Thymus (tissue), 11 donors: Measurements from ENCODE around the gene DCHS1. TPM values are rescaled to one million over a fixed set of nuclear protein-coding genes. Genes with fewer than 3 reads are reported as not detected.

Experiments used
- DNase-seq, 9 donors: peaks; one replicate each; pipeline ENCODE4 v3.0.0-alpha.2; 2013; ENCODE audit warnings: low spot score in 9 of 9, low read depth in 6 of 9, missing footprints in 1 of 9
- H3K27ac ChIP-seq, 2 donors: one replicate each; pipeline ENCODE4 v1.5.1; 2013; ENCODE audit warnings: control low read depth in 1 of 2, low read depth in 1 of 2, low read length in 1 of 2, mild to moderate bottlenecking in 1 of 2, moderate library complexity in 1 of 2
- H3K27me3 ChIP-seq, 2 donors: one replicate each; pipeline ENCODE4 v1.5.1; 2013; ENCODE audit warnings: low read length in 1 of 2; ENCODE audit not compliant: control insufficient read depth in 2 of 2, insufficient read depth in 1 of 2
- H3K36me3 ChIP-seq, 2 donors: one replicate each; pipeline ENCODE4 v1.5.1; 2013; ENCODE audit warnings: low read length in 1 of 2, mild to moderate bottlenecking in 1 of 2, moderate library complexity in 1 of 2; ENCODE audit not compliant: control insufficient read depth in 2 of 2, insufficient read depth in 2 of 2
- H3K4me1 ChIP-seq, 2 donors: one replicate each; pipeline ENCODE4 v1.5.1; 2013; ENCODE audit warnings: low read length in 2 of 2; ENCODE audit not compliant: control insufficient read depth in 2 of 2, insufficient read depth in 2 of 2
- H3K4me3 ChIP-seq, 2 donors: one replicate each; pipeline ENCODE4 v1.5.1; 2013; ENCODE audit warnings: low read length in 2 of 2, control low read depth in 1 of 2, mild to moderate bottlenecking in 1 of 2
- H3K9me3 ChIP-seq, 2 donors: one replicate each; pipeline ENCODE4 v1.5.1; 2013; ENCODE audit warnings: low read length in 1 of 2, mild to moderate bottlenecking in 1 of 2; ENCODE audit not compliant: control insufficient read depth in 2 of 2, insufficient read depth in 1 of 2
- WGBS: extraction: QIAGEN DNeasy Blood & Tissue Kit; methylation state at CpG from one replicate; pipeline ENCODE4 v1.1.7; 2013; 5-methylcytosine and 5-hydroxymethylcytosine counted together
- polyA plus RNA-seq: library from polyadenylated mRNA; stranded (reverse); fragments of 200-250 nt; gene quantifications from one replicate; pipeline ENCODE4 v1.2.3, GENCODE V29; 2013
- total RNA-seq: library from RNA; stranded (reverse); fragments of 120-200 nt; gene quantifications from one replicate; pipeline ENCODE4 v1.2.4, GENCODE V29; 2013
- donor health status: healthy.

The DCHS1 gene
- total and polyA plus RNA-seq, 2 donors, result 3.2 to 6.5 TPM

DNA sequence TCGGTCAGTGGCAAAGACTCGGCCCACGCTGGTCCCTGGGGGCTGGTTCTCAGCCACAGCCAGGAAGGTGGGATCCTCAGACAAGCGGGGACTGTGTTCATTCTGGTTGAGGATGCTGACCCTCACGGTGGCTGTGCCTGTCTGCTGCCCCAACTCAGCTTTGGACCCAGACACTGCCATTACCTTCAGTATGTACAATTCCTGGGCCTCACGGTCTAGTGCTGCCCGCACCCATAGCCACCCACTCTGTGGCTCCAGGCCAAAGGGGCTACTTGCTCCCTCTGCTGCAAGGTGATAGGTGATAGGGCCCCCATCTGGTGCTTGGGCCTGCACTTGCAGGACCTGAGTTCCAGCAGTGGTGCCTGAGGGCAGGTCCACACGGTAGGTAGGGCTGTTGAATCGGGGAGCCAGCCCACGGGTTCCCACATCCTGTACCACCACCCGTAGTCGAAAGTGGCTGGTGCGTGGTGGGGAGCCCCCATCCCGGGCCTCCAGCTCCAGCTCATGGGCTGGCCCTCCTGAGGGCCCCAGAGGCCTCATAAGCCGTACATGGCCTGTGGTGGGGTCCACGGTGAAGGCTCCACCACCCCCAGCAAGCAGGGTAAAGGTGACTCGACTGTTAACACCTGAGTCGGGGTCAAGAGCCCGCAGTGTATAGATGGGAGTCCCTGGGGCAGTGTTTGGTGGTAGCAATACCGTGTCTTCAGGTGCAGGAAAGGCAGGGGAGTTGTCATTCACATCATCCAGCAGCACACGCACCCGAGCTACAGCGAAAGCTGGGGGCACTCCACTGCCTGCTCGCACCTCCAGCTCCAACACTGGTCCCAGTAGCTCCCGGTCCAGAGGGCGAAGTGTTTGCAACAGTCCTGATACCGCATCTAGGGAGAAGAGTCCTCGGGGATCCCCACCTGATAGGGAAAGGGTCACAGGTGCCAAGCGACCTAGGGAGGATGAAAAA is 23.2 kb downstream of the DCHS1 start:
- H3K27me3 ChIP-seq, result no peaks in the 10 kb centered on the region
- no peak overlapping the region for H3K27ac ChIP-seq
- no peak overlapping the region for H3K4me3 ChIP-seq
- WGBS, result 95% methylated on average over 29 of the region's 29 CpGs
- H3K4me1 ChIP-seq, result peaks cover 2 to 3% of the 10 kb centered on the region in 2 donors
- H3K36me3 ChIP-seq, result peaks cover 13 to 16% of the 10 kb centered on the region in 2 donors
- H3K9me3 ChIP-seq, result no peaks in the 10 kb centered on the region
- DNase-seq, result no peak

- Histone ChIP-seq H3K36me3 (peaks cover 13 to 25% of the 10 kb centered on the region in 2 donors), H3K27ac (no peak overlapping the region), H3K4me3 (no peak overlapping the region), H3K9me3 (no peaks in the 10 kb centered on the region), H3K27me3 (no peaks in the 10 kb centered on the region), H3K4me1 (peaks cover 5 to 7% of the 10 kb centered on the region in 2 donors)
- 89% methylated on average over 11 of the region's 11 CpGs for WGBS
- no peak for DNase-seq
These were observed 24.2 kb downstream of the DCHS1 start for GRCh38 chr11:6631361-6631890.

DNA sequence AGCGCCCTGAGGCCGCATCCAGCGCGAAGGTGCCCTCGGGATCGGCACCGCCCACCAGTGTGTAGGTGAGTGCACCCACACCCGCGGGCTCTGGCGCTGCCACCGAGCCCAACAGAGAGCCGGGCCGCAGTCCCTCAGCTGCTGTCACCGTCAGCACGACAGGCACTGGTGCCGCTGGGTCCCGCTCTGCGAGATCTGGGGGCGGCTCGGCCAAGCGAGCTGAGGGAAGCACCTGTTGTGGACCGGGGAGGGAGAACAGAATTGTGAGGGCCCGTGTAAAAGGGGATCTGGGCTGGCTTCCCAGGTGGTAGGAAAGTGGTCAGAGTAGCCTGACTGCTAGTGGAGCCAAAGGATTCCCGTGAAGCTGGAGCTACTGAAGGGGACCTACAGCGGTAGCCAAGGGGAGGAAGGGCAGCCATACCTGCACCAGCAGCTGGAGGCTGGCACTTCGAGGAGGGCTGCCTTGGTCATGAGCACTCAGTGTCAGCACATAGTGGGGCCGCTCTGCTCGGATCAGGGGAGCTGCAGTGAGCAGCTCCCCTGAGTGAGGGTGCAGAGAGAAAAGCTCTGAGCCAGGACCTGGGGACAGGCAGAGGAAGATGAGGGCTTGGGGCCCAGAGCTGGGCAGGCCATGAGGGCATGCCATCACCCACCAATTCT is 24.8 kb downstream of the DCHS1 start:
- Histone ChIP-seq H3K27ac (no peak overlapping the region), H3K9me3 (no peaks in the 10 kb centered on the region), H3K4me1 (peaks cover 5 to 7% of the 10 kb centered on the region in 2 donors), H3K36me3 (peaks cover 13 to 25% of the 10 kb centered on the region in 2 donors), H3K4me3 (no peak overlapping the region), H3K27me3 (no peaks in the 10 kb centered on the region)
- DNase-seq, result no peak
- WGBS, result 91% methylated on average over 28 of the region's 28 CpGs

- Histone ChIP-seq H3K27ac (no peak overlapping the region), H3K27me3 (no peaks in the 10 kb centered on the region), H3K4me3 (no peak overlapping the region), H3K9me3 (no peaks in the 10 kb centered on the region), H3K4me1 (peaks cover 5 to 7% of the 10 kb centered on the region in 2 donors), H3K36me3 (peaks cover 19 to 29% of the 10 kb centered on the region in 2 donors)
- WGBS, result 95% methylated on average over 102 of the region's 102 CpGs
- DNase-seq, result no peak
These were observed 25.5 kb downstream of the DCHS1 start for GRCh38 chr11:6629892-6630631.

DNA sequence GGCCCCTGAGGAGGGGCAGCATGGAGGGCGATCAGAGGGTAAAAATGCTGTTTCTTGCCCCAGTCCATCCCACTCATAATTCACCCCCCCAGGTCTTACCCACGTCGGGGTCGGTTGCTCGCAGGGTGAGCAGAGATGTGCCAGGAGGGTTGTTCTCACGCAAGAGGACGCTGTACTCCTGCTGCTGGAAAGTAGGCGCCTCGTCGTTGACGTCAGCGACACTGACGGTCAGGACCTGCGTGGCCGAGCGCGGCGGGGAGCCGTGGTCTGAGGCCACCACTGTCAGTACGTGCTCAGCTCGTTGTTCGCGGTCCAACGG is 26.1 kb downstream of the DCHS1 start:
- Histone ChIP-seq H3K27ac (no peak overlapping the region), H3K27me3 (no peaks in the 10 kb centered on the region), H3K36me3 (peaks cover 22 to 29% of the 10 kb centered on the region in 2 donors), H3K4me3 (no peak overlapping the region), H3K4me1 (peaks cover 5 to 7% of the 10 kb centered on the region in 2 donors), H3K9me3 (no peaks in the 10 kb centered on the region)
- DNase-seq, result no peak
- 99% methylated on average over 24 of the region's 24 CpGs for WGBS

- Histone ChIP-seq H3K36me3 (peaks cover 26 to 32% of the 10 kb centered on the region in 2 donors), H3K4me3 (no peak overlapping the region), H3K9me3 (no peaks in the 10 kb centered on the region), H3K27me3 (no peaks in the 10 kb centered on the region), H3K27ac (no peak overlapping the region), H3K4me1 (peaks cover 5 to 7% of the 10 kb centered on the region in 2 donors)
- 100% methylated on average over 4 of the region's 4 CpGs for WGBS
- no peak for DNase-seq
These were observed 27.1 kb downstream of the DCHS1 start for GRCh38 chr11:6628526-6628925.

GRCh38 chr11:6627762-6628241 is 27.8 kb downstream of the DCHS1 start:
- Histone ChIP-seq H3K36me3 (peaks cover 28 to 29% of the 10 kb centered on the region in 2 donors), H3K27ac (peak overlapping the region in 1 of 2 donors; percentile 58), H3K4me1 (peaks cover 5 to 7% of the 10 kb centered on the region in 2 donors), H3K27me3 (no peaks in the 10 kb centered on the region), H3K4me3 (no peak overlapping the region), H3K9me3 (no peaks in the 10 kb centered on the region)
- DNase-seq, result peak in 3 of 9 donors; percentile 14 to 53 (median 24)
- 13% methylated on average over 2 of the region's 2 CpGs for WGBS

- WGBS, result 91% methylated on average over 19 of the region's 19 CpGs
- H3K27ac ChIP-seq, result peak overlapping the region in 1 of 2 donors; percentile 43
- H3K9me3 ChIP-seq, result peaks cover 0 to 5% of the 10 kb centered on the region in 2 donors
- H3K4me1 ChIP-seq, result peaks cover 5 to 7% of the 10 kb centered on the region in 2 donors
- DNase-seq, result no peak
- no peaks in the 10 kb centered on the region for H3K27me3 ChIP-seq
- H3K4me3 ChIP-seq, result no peak overlapping the region
- peaks cover 22 to 25% of the 10 kb centered on the region in 2 donors for H3K36me3 ChIP-seq
These were observed 28.4 kb downstream of the DCHS1 start for GRCh38 chr11:6626971-6627761.
